Activated CD4-positive, alpha-beta T cell treated with anti-CD3 and anti-CD28 coated beads, Interleukin-2, amount 10 ng/mL, durations not matched to agents 24 days and 14 days (primary cell): Measurements from ENCODE around the gene DYNC1I1. TPM values are rescaled to one million over a fixed set of nuclear protein-coding genes. Genes with fewer than 3 reads are reported as not detected.
A peak's percentile ranks its signal among the peaks of the same experiment; 100 is the strongest.

ENCODE experiments used
- DNase-seq: peaks from one replicate; pipeline ENCODE4 v3.0.0; 2022
- H3K27ac Mint-ChIP-seq: one replicate; pipeline ENCODE4 v1.8.0; 2022; ENCODE audit warnings: mild to moderate bottlenecking, mixed read lengths
- H3K27me3 Mint-ChIP-seq: one replicate; pipeline ENCODE4 v1.8.0; 2022; ENCODE audit warnings: mixed read lengths
- H3K36me3 Mint-ChIP-seq: one replicate; pipeline ENCODE4 v1.8.0; 2022; ENCODE audit warnings: low read depth, mild to moderate bottlenecking, mixed read lengths
- H3K4me1 Mint-ChIP-seq: one replicate; pipeline ENCODE4 v1.8.0; 2021; ENCODE audit warnings: mixed read lengths
- H3K4me3 Mint-ChIP-seq: one replicate; pipeline ENCODE4 v1.8.0; 2022; ENCODE audit warnings: mild to moderate bottlenecking, moderate library complexity, mixed read lengths
- H3K9me3 Mint-ChIP-seq: one replicate; pipeline ENCODE4 v1.8.0; 2021; ENCODE audit warnings: mixed read lengths
- intact Hi-C: fragments of 100-400 bp; cut with micrococcal nuclease; formaldehyde crosslinking; loops from one replicate; pipeline ENCODE4 v1.15.1; 2023
- total RNA-seq: library from RNA; stranded (reverse); gene quantifications from 2 replicates; pipeline ENCODE4 v1.2.3, GENCODE V29; 2022

Gene DYNC1I1
- total RNA-seq, result not detected in 2 replicates

DNA sequence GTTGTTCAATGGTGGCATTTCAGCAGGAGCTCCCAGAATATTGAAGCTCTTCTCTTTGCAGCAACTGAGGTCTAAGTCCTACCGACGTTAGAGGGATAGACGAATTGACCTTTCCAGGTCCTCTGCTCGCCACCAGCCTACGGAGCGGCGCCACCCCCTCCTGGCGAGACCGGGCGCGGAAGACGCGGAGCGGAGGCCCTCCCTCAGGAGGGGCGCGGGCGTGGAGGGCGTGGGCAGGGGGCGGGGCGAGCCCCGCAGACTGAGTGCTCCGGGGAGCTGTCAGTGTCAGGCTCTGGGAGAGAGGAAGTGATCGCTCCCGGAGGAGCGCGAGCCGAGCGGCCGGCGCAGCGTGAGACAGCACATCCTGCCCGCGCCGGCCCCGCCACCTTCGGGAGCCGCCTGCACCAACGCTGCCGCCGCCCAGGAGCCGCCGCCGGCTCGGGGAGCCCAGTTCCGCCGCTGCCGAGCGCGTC lies at the start of gene DYNC1I1:
DYNC1I1 (plus strand) TSS at position 257 of the 473 bp plus-strand sequence. CDS start 32,176 bp downstream, outside the sequence.
- intact Hi-C loops, result no loop called here
- Mint-ChIP-seq H3K9me3 (no peaks in the 10 kb centered on the region), H3K4me3 (peak within 1 kb of the TSS; percentile 78), H3K4me1 (peaks cover 2% of the 10 kb centered on the region), H3K36me3 (no peaks in the 10 kb centered on the region), H3K27ac (no peak within 1 kb of the TSS), H3K27me3 (peaks cover 32% of the 10 kb centered on the region)
- DNase-seq, result peak; percentile 70

DNA sequence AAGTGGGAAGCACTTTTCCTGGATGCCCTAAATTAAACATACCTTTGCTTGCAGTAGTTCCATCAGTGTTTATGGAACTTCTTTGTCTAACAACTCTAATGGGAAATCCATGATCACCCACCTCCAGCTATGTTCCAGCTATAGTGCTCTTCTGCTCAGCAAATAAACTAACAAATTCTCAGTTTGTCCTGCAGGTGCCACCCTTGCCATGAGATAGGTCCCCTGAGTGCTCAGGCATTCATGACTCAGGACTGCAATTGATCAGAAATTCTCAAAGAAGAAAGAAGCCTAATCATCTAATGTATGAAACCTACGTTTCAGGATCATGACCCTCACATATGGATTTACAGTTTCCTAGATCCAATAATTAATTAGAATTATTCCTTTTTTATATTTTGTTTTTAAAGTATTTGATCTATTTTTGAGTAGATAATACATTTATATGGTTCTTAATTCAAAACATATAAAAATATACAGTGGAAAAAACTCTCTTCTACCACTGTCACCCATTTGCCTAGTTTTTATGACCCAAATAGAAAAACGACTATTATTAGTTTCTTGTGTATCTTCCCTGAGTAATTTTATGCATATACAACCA lies 48.7 kb upstream of the DYNC1I1 start:
- Mint-ChIP-seq H3K4me1 (no peaks in the 10 kb centered on the region), H3K9me3 (no peaks in the 10 kb centered on the region), H3K36me3 (no peaks in the 10 kb centered on the region), H3K4me3 (no peak overlapping the region), H3K27ac (no peak overlapping the region), H3K27me3 (no peaks in the 10 kb centered on the region)
- DNase-seq, result no peak
- intact Hi-C loops, result loop anchor here (2.0 kb wide), 1 partner anchor 147 kb away; no protein-coding TSS in a partner anchor

DNA sequence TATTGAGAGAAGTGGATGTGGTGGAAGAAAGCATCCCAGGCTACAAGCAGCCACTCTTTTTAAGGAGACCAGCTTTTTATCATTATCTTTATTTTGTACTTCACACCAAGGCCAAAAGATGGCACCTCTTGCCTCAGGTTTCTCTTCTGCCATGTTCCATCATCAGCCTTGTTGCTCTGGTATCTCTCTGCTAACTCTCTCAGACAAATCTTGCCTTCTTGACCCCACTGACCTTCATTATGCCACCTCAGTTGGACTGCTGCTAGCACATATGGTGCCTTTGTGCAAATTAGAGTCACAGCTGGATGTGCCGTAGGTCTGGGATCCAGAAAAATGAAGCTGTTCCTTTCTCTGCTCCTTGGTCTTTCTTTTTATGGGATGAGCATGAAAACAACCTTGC lies 47.1 kb upstream of the DYNC1I1 start:
- no peaks in the 10 kb centered on the region for H3K4me1 Mint-ChIP-seq
- no peak overlapping the region for H3K4me3 Mint-ChIP-seq
- DNase-seq, result no peak
- no peaks in the 10 kb centered on the region for H3K36me3 Mint-ChIP-seq
- H3K27ac Mint-ChIP-seq, result no peak overlapping the region
- intact Hi-C loops, result loop anchor here (2.0 kb wide), 1 partner anchor 146 kb away; no protein-coding TSS in a partner anchor
- no peaks in the 10 kb centered on the region for H3K27me3 Mint-ChIP-seq
- no peaks in the 10 kb centered on the region for H3K9me3 Mint-ChIP-seq

DNA sequence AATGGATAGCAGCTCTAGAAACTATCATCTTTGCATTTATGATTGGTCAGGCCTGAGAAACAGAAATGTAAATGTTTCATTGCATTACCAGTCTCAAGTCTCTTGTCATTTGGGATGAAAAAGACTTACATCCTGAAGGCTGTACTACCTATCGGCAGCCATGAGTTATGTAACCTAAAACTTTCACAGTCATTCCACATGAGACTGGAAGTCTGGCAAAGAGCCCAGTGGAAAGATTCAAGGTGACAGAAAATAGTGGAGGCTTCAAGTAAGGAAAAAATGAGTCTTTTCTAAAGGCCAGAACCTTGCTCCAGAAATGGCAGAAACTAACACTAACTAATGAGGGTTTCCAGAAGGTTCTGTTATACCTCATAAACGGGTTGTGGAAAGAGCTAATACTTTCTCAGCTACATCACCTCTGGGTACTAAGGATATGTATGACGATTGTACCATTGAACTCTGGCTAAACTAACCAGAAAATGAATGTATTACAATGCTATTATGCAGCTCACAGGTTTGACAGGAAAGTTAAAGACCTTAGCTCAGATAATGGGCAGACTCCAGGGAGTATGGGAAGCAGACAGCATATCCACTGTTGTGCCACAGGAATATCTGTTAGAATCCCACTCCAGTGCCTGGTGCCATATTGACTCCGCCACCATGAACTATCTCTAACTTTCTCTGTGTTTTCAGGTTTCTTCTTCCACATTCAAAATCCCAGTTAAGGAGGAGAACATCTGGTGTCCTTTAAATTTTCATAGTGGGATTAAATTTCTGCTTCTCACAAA lies 41.7 kb upstream of the DYNC1I1 start:
- intact Hi-C loops, result no loop called here
- no peak for DNase-seq
- no peak overlapping the region for H3K27ac Mint-ChIP-seq
- H3K9me3 Mint-ChIP-seq, result no peaks in the 10 kb centered on the region
- H3K36me3 Mint-ChIP-seq, result no peaks in the 10 kb centered on the region
- H3K4me3 Mint-ChIP-seq, result no peak overlapping the region
- no peaks in the 10 kb centered on the region for H3K4me1 Mint-ChIP-seq
- no peaks in the 10 kb centered on the region for H3K27me3 Mint-ChIP-seq

DNA sequence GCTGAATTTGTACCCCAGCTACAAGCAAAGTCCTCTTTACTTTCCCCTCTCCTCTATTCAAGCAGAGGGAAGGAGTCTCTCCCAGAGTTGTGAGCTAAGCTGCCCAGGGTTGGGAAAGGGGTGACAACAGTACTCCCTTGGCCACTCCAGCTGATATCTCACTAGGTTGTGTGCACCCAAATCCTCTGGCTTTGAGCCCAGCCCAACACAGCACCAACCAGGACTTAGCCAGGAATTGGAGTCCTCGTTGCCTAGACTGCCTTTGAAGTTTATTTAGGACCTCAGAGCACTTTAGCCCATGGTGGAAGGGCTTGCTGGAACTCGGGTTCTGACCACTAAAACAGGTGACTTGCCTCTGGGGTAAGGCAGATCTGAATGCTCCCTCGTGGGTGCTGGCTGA lies 35.7 kb upstream of the DYNC1I1 start:
- intact Hi-C loops, result no loop called here

DNA sequence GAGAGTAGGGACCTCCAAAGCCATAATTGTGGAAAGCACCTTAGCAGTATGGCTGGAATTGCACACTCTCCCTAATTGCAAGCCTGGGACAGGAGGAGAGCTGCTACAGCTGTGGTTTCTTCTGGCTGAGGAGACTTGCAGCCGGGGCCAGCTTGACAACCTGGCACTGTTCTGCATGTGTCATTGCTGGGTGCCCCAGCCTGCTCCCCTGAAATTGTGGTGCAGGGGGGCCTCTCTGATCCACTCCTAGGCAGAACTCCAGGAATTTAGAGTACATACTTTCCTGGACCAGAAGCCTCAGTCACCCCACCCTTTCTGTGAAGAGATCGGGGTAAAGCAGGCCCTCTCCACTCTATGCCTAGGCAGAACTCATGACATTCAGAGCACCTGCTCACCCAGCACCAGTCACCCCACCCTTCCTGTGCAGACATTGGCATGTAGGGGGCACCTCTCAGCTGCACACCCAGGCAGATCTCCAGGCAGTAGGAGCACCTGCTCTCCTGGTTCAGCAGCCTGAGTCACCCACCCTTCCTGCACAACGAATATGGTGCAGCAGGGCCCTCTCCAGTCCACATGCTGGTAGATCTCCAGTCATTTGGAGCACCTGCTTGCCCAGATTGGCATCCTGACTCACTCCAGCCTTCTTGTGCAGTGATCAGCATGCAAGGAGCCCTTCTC lies 34.4 kb upstream of the DYNC1I1 start:
- Mint-ChIP-seq H3K36me3 (no peaks in the 10 kb centered on the region), H3K9me3 (no peaks in the 10 kb centered on the region), H3K27ac (no peak overlapping the region), H3K4me1 (no peaks in the 10 kb centered on the region), H3K27me3 (no peaks in the 10 kb centered on the region), H3K4me3 (no peak overlapping the region)
- no peak for DNase-seq
- intact Hi-C loops, result no loop called here

More for the DNA sequence above, 35.7 kb upstream of the DYNC1I1 start:
- H3K27ac Mint-ChIP-seq, result no peak overlapping the region
- H3K4me1 Mint-ChIP-seq, result no peaks in the 10 kb centered on the region
- DNase-seq, result no peak
- no peaks in the 10 kb centered on the region for H3K27me3 Mint-ChIP-seq
- no peaks in the 10 kb centered on the region for H3K36me3 Mint-ChIP-seq
- H3K9me3 Mint-ChIP-seq, result no peaks in the 10 kb centered on the region
- no peak overlapping the region for H3K4me3 Mint-ChIP-seq

DNA sequence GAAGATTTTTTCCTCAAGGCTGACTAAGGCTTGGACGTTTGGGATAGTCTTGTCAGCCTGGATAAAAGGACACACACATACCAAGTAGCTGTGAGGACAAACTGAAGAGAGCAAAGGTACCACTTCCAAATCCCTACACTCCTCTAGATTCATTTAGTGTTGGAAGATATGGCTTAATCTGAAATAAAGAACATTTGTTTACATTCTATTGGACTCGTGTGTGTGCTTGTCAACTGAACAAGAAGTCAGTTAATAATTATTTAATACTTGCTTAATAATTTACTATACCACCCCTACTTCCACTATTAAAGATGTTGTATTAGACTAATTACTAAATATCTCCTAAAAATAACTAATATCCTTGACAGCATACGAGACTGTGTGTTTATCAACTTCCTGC lies 23.3 kb upstream of the DYNC1I1 start:
- no peaks in the 10 kb centered on the region for H3K36me3 Mint-ChIP-seq
- no peak overlapping the region for H3K4me3 Mint-ChIP-seq
- intact Hi-C loops, result no loop called here
- H3K27me3 Mint-ChIP-seq, result no peaks in the 10 kb centered on the region
- no peaks in the 10 kb centered on the region for H3K4me1 Mint-ChIP-seq
- H3K9me3 Mint-ChIP-seq, result no peaks in the 10 kb centered on the region
- no peak for DNase-seq
- no peak overlapping the region for H3K27ac Mint-ChIP-seq

DNA sequence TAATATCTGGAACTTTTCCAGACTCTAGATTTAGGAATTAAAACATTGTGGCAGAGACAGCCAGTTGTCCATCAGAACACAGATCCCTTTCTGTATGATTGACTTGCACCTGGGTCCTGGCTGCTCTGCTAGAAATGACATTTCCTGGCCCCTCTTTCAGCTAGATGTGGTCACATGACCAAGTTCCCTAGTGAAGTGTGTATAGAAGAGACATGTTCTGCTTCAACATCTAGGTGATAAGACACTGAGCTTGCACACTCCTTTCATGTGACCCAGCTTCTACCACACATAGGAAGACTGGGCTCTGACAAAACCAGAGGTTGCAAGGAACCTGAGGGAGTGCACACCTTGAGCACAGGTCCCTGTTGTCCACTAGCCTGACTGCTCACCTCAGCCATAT lies 22.8 kb upstream of the DYNC1I1 start:
- DNase-seq, result no peak
- Mint-ChIP-seq H3K27ac (no peak overlapping the region), H3K4me1 (no peaks in the 10 kb centered on the region), H3K9me3 (no peaks in the 10 kb centered on the region), H3K27me3 (no peaks in the 10 kb centered on the region), H3K36me3 (no peaks in the 10 kb centered on the region), H3K4me3 (no peak overlapping the region)
- intact Hi-C loops, result no loop called here

DNA sequence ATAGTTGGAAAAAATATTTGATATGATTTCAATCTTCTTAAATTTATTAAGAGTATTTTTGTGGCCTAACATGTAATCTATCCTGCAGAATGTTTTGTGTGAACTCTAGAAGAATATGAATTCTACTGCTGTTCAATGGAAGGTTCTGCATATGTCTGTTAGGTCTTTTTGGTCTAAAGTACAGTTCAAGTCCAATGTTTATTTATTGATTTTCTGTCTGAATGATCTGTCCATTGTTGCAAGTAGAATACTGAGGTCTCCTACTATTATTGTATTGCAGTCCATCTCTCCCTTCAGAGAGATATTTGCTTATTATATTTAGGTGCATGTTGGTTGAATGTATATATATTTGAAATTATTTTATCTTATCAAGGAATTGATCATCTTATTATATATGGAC lies 18.9 kb upstream of the DYNC1I1 start:
- no peaks in the 10 kb centered on the region for H3K36me3 Mint-ChIP-seq
- no peak overlapping the region for H3K4me3 Mint-ChIP-seq
- no peaks in the 10 kb centered on the region for H3K27me3 Mint-ChIP-seq
- no peaks in the 10 kb centered on the region for H3K9me3 Mint-ChIP-seq
- no peak overlapping the region for H3K27ac Mint-ChIP-seq
- DNase-seq, result no peak
- intact Hi-C loops, result no loop called here
- H3K4me1 Mint-ChIP-seq, result no peaks in the 10 kb centered on the region

DNA sequence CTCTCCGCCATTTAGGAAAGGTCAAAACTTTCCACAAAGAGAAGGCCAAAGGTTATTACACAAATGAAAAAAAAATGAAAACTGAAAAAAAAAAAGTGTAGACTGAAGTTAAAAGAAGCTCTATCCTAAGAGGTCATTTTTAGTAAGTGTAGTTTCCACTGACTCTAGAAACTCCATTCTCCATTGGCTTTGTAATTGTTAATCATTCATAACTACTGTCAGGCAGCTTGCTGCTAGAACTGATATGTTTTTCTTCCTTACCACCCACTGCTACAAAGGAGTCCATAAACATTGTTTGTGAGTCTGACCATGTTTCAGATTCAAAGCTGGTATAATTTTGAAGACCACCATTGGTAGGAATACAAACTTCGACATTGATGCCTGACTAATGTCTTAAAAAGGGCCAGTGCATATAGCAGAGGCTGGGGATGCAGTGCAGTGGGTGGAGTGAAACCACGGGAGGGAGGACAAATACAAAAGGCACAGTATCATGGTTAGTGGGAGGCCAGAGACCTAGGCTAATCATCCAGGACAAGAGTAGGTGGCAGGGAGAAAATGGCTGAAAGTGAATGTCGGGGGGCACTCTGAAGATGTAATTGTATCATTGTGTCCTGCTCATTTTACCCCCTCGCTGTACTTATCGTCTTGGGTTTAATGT lies 16.9 kb upstream of the DYNC1I1 start:
- Mint-ChIP-seq H3K27me3 (no peaks in the 10 kb centered on the region), H3K4me1 (no peaks in the 10 kb centered on the region), H3K9me3 (no peaks in the 10 kb centered on the region), H3K36me3 (no peaks in the 10 kb centered on the region), H3K27ac (no peak overlapping the region), H3K4me3 (no peak overlapping the region)
- intact Hi-C loops, result no loop called here
- DNase-seq, result no peak

DNA sequence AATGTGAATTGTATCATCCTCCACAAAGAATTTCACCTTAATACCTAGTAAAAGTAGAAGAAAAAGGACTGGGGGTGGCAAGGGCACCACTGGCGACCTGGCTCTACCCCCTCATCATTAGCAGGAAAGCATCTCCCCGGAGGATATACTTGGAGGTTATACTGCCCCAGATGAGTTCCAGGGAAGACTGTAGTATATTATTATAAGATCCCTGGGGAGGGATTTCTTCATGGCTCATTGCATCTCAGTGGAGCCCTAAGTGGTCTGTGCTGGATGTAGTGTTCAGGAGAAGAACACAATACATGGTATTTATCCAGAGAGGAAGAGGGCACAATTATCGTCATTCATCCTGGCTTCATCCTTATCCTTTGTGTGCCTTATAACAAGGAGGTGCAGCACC lies 14.2 kb upstream of the DYNC1I1 start:
- H3K27me3 Mint-ChIP-seq, result no peaks in the 10 kb centered on the region
- H3K4me1 Mint-ChIP-seq, result no peaks in the 10 kb centered on the region
- DNase-seq, result no peak
- H3K27ac Mint-ChIP-seq, result no peak overlapping the region
- intact Hi-C loops, result no loop called here
- no peaks in the 10 kb centered on the region for H3K36me3 Mint-ChIP-seq
- no peaks in the 10 kb centered on the region for H3K9me3 Mint-ChIP-seq
- H3K4me3 Mint-ChIP-seq, result no peak overlapping the region

DNA sequence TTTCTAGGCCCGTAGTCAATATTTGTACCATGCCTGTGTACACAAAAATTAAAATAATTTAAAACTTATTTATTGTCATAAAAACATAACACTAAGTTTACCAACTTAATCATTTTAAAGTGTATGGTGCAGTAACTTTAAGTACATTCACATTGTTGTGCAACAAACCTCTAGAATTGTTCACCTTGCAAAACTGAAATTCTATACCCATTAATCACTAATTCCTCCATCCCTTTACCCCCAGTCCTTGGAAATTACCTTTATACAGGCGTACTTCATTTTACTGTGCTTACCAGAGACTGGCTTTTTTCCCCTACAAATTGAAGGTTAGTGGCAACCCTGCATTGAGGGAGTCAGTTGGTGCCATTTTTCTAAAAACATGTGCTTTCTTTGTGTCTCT lies 6.3 kb upstream of the DYNC1I1 start:
- intact Hi-C loops, result no loop called here
- Mint-ChIP-seq H3K27me3 (peaks cover 2% of the 10 kb centered on the region), H3K36me3 (no peaks in the 10 kb centered on the region), H3K4me3 (no peak overlapping the region), H3K4me1 (no peaks in the 10 kb centered on the region), H3K27ac (no peak overlapping the region), H3K9me3 (no peaks in the 10 kb centered on the region)
- DNase-seq, result no peak

DNA sequence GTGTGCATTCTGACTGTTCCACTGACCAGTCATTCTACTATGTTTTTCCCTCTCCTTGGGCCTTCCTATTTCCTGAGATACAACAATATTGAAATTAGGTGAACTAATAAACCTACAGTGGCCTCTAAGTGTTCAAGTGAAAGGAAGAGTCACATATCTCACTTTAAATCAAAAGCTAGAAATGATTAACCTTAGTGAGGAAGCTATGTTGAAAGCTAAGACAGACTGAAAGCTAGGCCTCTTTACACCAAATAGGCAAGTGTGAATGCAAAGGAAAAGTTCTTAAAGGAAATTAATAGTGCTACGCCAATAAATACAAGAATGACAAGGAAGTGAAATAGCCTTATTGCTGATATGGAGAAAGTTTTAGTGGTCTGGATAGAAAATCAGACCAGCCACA lies 5.7 kb upstream of the DYNC1I1 start:
- intact Hi-C loops, result no loop called here
- Mint-ChIP-seq H3K27me3 (peaks cover 6% of the 10 kb centered on the region), H3K27ac (no peak overlapping the region), H3K9me3 (no peaks in the 10 kb centered on the region), H3K4me1 (no peaks in the 10 kb centered on the region), H3K4me3 (no peak overlapping the region), H3K36me3 (no peaks in the 10 kb centered on the region)
- no peak for DNase-seq
